H1 (cell line): Measurements from ENCODE around the gene TNFAIP8L3.

Source experiments
- ASH2L ChIP-seq: fragments of 200-600, 300-600 bp; sonication (generic); IDR thresholded peaks from one replicate; pipeline ENCODE4 v1.7.1; 2017; ENCODE audit warnings: low read length
- CHD7 ChIP-seq: fragments of 300-600 bp; sonication (generic); IDR thresholded peaks from 2 replicates; pipeline ENCODE4 v1.7.1; 2012; ENCODE audit warnings: low read length, moderate library complexity, mild to moderate bottlenecking, inconsistent platforms; ENCODE audit not compliant: insufficient replicate concordance
- CTBP2 ChIP-seq: IDR thresholded peaks from 2 replicates; pipeline ENCODE4 v1.7.0; 2011; ENCODE audit warnings: borderline replicate concordance, mild to moderate bottlenecking, moderate library complexity, mixed read lengths, low read length; ENCODE audit not compliant: insufficient read depth, insufficient read length
- CTCF ChIP-seq, 3 experiments: IDR thresholded peaks; 1 replicate in 2 of 3; 2 replicates in 1 of 3; pipeline versions ENCODE4 v1.5.1 to v1.6.1; 2011; ENCODE audit warnings: low read length in 3 of 3, mild to moderate bottlenecking in 3 of 3, inconsistent platforms in 2 of 3, low read depth in 1 of 3, moderate library complexity in 1 of 3; ENCODE audit not compliant: insufficient read depth in 1 of 3; ENCODE audit errors: control extremely low read depth in 1 of 3
- EGR1 ChIP-seq: IDR thresholded peaks from 2 replicates; pipeline ENCODE4 v1.6.1; 2011; ENCODE audit warnings: low read depth, low read length, borderline replicate concordance
- EZH2 ChIP-seq: fragments of 200-600 bp; sonication (generic); IDR thresholded peaks from 2 replicates; pipeline ENCODE4 v1.7.1; 2012; ENCODE audit warnings: low read depth, mild to moderate bottlenecking, moderate library complexity, low read length, inconsistent platforms; ENCODE audit not compliant: severe bottlenecking
- HDAC6 ChIP-seq: IDR thresholded peaks from one replicate; pipeline ENCODE4 v1.7.1; 2012; ENCODE audit warnings: low read depth, mild to moderate bottlenecking, inconsistent platforms, low read length, moderate library complexity
- KDM1A ChIP-seq: fragments of 200-600, 300-600 bp; sonication (generic); IDR thresholded peaks from 2 replicates; pipeline ENCODE4 v1.7.1; 2016; ENCODE audit warnings: mild to moderate bottlenecking, low read length, borderline replicate concordance
- POLR2A ChIP-seq, 2 experiments: IDR thresholded peaks; 1 replicate in 1 of 2; 2 replicates in 1 of 2; pipeline ENCODE4 v1.6.1; 2011; ENCODE audit warnings: low read depth in 2 of 2, low read length in 2 of 2, mild to moderate bottlenecking in 2 of 2; ENCODE audit errors: control extremely low read depth in 1 of 2
- RAD21 ChIP-seq, 2 experiments: IDR thresholded peaks in 1 of 2; conservative IDR thresholded peaks in 1 of 2; 2 replicates each; pipeline ENCODE4 v1.6.1; 2011; ENCODE audit warnings: low read depth in 2 of 2, low read length in 2 of 2, improper control_type of control experiment in 1 of 2, inconsistent platforms in 1 of 2, mild to moderate bottlenecking in 1 of 2, moderate library complexity in 1 of 2
- RFX5 ChIP-seq: IDR thresholded peaks from 2 replicates; pipeline ENCODE4 v1.6.1; 2011; ENCODE audit warnings: low read depth, low read length, improper control_type of control experiment, borderline replicate concordance
- SAP30 ChIP-seq: fragments of 300-600 bp; sonication (generic); IDR thresholded peaks from 2 replicates; pipeline ENCODE4 v1.7.1; 2012; ENCODE audit warnings: low read length, moderate library complexity, mild to moderate bottlenecking, inconsistent platforms; ENCODE audit not compliant: insufficient read depth, insufficient replicate concordance
- SP2 ChIP-seq: IDR thresholded peaks from 2 replicates; pipeline ENCODE4 v1.6.1; 2012; ENCODE audit warnings: mild to moderate bottlenecking, low read length, inconsistent platforms
- SRF ChIP-seq: IDR thresholded peaks from 2 replicates; pipeline ENCODE4 v1.6.1; 2011; ENCODE audit warnings: mild to moderate bottlenecking, low read depth, low read length, moderate library complexity

GRCh38 chr15:51048308-51048707 is 46.4 kb downstream of the TNFAIP8L3 start:
- TF ChIP-seq CTBP2 (no peak), CTCF (IDR thresholded peaks at IDR 0.05; ENCODE audit: control extremely low read depth in 1 of 3, insufficient read depth in 1 of 3, low read depth in 1 of 3, low read length in 3 of 3) (no peak), ASH2L (no peak), CHD7 (no peak), EZH2 (no peak), SRF (no peak), RFX5 (no peak), KDM1A (no peak), EGR1 (no peak), HDAC6 (no peak), RAD21 (IDR thresholded peaks at IDR 0.05 in 1 of 2, conservative IDR thresholded peaks at IDR 0.05 in 1 of 2; ENCODE audit: low read depth in 2 of 2, low read length in 2 of 2) (no peak), SAP30 (no peak), POLR2A (IDR thresholded peaks at IDR 0.05; ENCODE audit: control extremely low read depth in 1 of 2, low read depth in 2 of 2, low read length in 2 of 2) (no peak), SP2 (no peak)
